B cell (primary cell): Measurements from ENCODE around the gene SLC5A5. TPM values are rescaled to one million over a fixed set of nuclear protein-coding genes. Genes with fewer than 3 reads are reported as not detected.

Experiments
- ATAC-seq: fragments of 200-7000 bp; cut with Tn5 transposase; one replicate; pipeline ENCODE4 v1.10.0; 2021; ENCODE audit warnings: low read depth, mild to moderate bottlenecking, moderate number of reproducible peaks, moderate library complexity
- CTCF ChIA-PET: fragments of 350-600 bp; sonication (Branson Sonifier 250); formaldehyde crosslinking; loops from one replicate; lab custom pipeline; 2021; ENCODE audit warnings: antibody characterized with exemption, inconsistent platforms; lab: Charles Lee
- POLR2A ChIA-PET: fragments of 350-600 bp; sonication (Branson Sonifier 250); formaldehyde crosslinking; loops from one replicate; lab custom pipeline; 2021; ENCODE audit warnings: antibody characterized with exemption; lab: Charles Lee
- DNase-seq: peaks from one replicate; pipeline ENCODE4 v3.0.0; 2013
- H2AFZ ChIP-seq: 2 replicates; pipeline ENCODE4 v1.6.1; 2012; ENCODE audit warnings: mild to moderate bottlenecking, low read depth, low read length; ENCODE audit not compliant: insufficient read depth, poor library complexity, severe bottlenecking
- H3K27ac ChIP-seq, 2 donors: 1 replicate in 1 of 2; 2 replicates in 1 of 2; pipeline ENCODE4 v1.5.1; 2012 to 2013; ENCODE audit warnings: low read length in 2 of 2, mild to moderate bottlenecking in 2 of 2, moderate library complexity in 1 of 2
- H3K27me3 ChIP-seq, 4 experiments: fragments of 200-600 bp in 1 of 4; sonication (generic) in 1 of 4; replicated peaks in 1 of 4; 1 replicate in 2 of 4; 2 replicates in 2 of 4; pipeline versions ENCODE4 v1.6.1 to v1.7.0; 2013 to 2016; ENCODE audit warnings: low read length in 3 of 4, mild to moderate bottlenecking in 2 of 4, mixed read lengths in 1 of 4, moderate library complexity in 1 of 4; ENCODE audit not compliant: insufficient read depth in 4 of 4, control insufficient read depth in 3 of 4; ENCODE audit errors: control extremely low read depth in 1 of 4
- H3K36me3 ChIP-seq, 2 experiments: replicated peaks in 1 of 2; 1 replicate in 1 of 2; 2 replicates in 1 of 2; pipeline versions ENCODE4 v1.6.1 to v1.7.1; 2013; ENCODE audit warnings: low read length in 1 of 2; ENCODE audit not compliant: insufficient read depth in 2 of 2, control insufficient read depth in 1 of 2; ENCODE audit errors: control extremely low read depth in 1 of 2, extremely low read depth in 1 of 2
- H3K4me1 ChIP-seq, 2 donors: fragments of 200-600 bp in 1 of 2; sonication (generic) in 1 of 2; 1 replicate in 1 of 2; 2 replicates in 1 of 2; pipeline versions ENCODE4 v1.5.1 to v1.6.1; 2013 to 2017; ENCODE audit warnings: low read length in 2 of 2; ENCODE audit not compliant: control insufficient read depth in 2 of 2, insufficient read depth in 2 of 2
- H3K4me2 ChIP-seq: replicated peaks from 2 replicates; pipeline ENCODE3; 2012; ENCODE audit warnings: mild to moderate bottlenecking, low read depth, low read length; ENCODE audit not compliant: poor library complexity, severe bottlenecking
- H3K4me3 ChIP-seq, 5 experiments: fragments of 200-600 bp in 1 of 5; sonication (generic) in 1 of 5; 1 replicate in 3 of 5; 2 replicates in 2 of 5; pipeline versions ENCODE4 v1.5.1 to v1.7.0; 2011 to 2016; ENCODE audit warnings: low read length in 4 of 5, mild to moderate bottlenecking in 4 of 5, low read depth in 2 of 5, control low read depth in 1 of 5, moderate library complexity in 1 of 5; ENCODE audit not compliant: insufficient read depth in 1 of 5; ENCODE audit errors: control extremely low read depth in 1 of 5, extremely low read depth in 1 of 5
- H3K79me2 ChIP-seq: fragments of 200-600 bp; sonication (generic); one replicate; pipeline ENCODE4 v1.6.0; 2016; ENCODE audit warnings: low read length; ENCODE audit not compliant: control insufficient read depth, insufficient read depth
- H3K9ac ChIP-seq: fragments of 200-600 bp; sonication (generic); 2 replicates; pipeline ENCODE4 v1.6.1; 2017; ENCODE audit warnings: mild to moderate bottlenecking, low read length, moderate library complexity
- H3K9me3 ChIP-seq, 3 donors: one replicate each; pipeline versions ENCODE4 v1.6.1 to v1.7.1; 2013; ENCODE audit warnings: low read length in 2 of 3; ENCODE audit not compliant: control insufficient read depth in 2 of 3, insufficient read depth in 1 of 3; ENCODE audit errors: control extremely low read depth in 1 of 3
- H4K20me1 ChIP-seq: 2 replicates; pipeline ENCODE4 v1.6.0; 2012; ENCODE audit warnings: mild to moderate bottlenecking, low read length; ENCODE audit not compliant: insufficient read depth, control insufficient read depth, poor library complexity, severe bottlenecking
- H3K27ac Mint-ChIP-seq: one replicate; pipeline ENCODE4 v1.8.0; 2021; ENCODE audit warnings: mixed read lengths
- H3K27me3 Mint-ChIP-seq: one replicate; pipeline ENCODE4 v1.8.0; 2021; ENCODE audit warnings: mixed read lengths
- H3K4me1 Mint-ChIP-seq: one replicate; pipeline ENCODE4 v1.8.0; 2021; ENCODE audit warnings: mixed read lengths
- H3K4me3 Mint-ChIP-seq: one replicate; pipeline ENCODE4 v1.8.0; 2021; ENCODE audit warnings: mixed read lengths
- H3K9me3 Mint-ChIP-seq: one replicate; pipeline ENCODE4 v1.8.0; 2022; ENCODE audit warnings: mixed read lengths; ENCODE audit not compliant: insufficient read depth
- CTCF ChIP-seq: fragments of 200-600 bp; IDR thresholded peaks from one replicate; pipeline ENCODE4 v1.8.0; 2022; ENCODE audit warnings: antibody characterized with exemption, mild to moderate bottlenecking
- EZH2 ChIP-seq: IDR thresholded peaks from 2 replicates; pipeline ENCODE4 v1.6.1; 2012; ENCODE audit warnings: borderline replicate concordance, low read depth, mild to moderate bottlenecking, moderate library complexity, low read length; ENCODE audit not compliant: insufficient read depth, poor library complexity, severe bottlenecking
- WGBS: methylation state at CpG from one replicate; pipeline ENCODE4 v1.1.5; 2013; ENCODE audit warnings: missing lambda C conversion rate; ENCODE audit not compliant: insufficient coverage; 5-methylcytosine and 5-hydroxymethylcytosine counted together
- intact Hi-C: fragments of 100-400 bp; cut with micrococcal nuclease; formaldehyde crosslinking; loops from one replicate; pipeline ENCODE4 v1.10.0; 2022
- polyA plus RNA-seq: library from polyadenylated mRNA; depleted of rRNA; stranded (reverse); fragments of >200 nt; gene quantifications from 2 replicates; pipeline ENCODE4 v1.2.3, GENCODE V29; 2012
- total RNA-seq, 2 donors: library from RNA; stranded (reverse); fragments of 120-200 nt in 1 of 2; gene quantifications; 1 replicate in 1 of 2; 2 replicates in 1 of 2; pipeline versions ENCODE4 v1.2.3 to v1.2.4, GENCODE V29; 2013 to 2022

SLC5A5 gene
- total and polyA plus RNA-seq, 2 donors (not counting 1 experiment from before 2014, with no cell fraction given): 0.07 to 0.40 TPM

GRCh38 chr19:17942181-17942580 is 70.4 kb downstream of the SLC5A5 start:
- no peaks in the 10 kb centered on the region for H4K20me1 ChIP-seq
- no peak overlapping the region for H3K4me3 ChIP-seq
- WGBS: 97% methylated on average over 17 of the region's 17 CpGs
- H3K27ac Mint-ChIP-seq: no peak overlapping the region
- no peaks in the 10 kb centered on the region for H3K9me3 Mint-ChIP-seq
- H3K4me1 Mint-ChIP-seq: peaks cover 16% of the 10 kb centered on the region
- no peaks in the 10 kb centered on the region for H3K27me3 ChIP-seq
- intact Hi-C loops: no loop called here
- H3K9me3 ChIP-seq: no peaks in the 10 kb centered on the region
- H3K79me2 ChIP-seq: peaks cover 9% of the 10 kb centered on the region
- CTCF ChIA-PET: interaction anchor here (0.5 to 8.7 kb wide), 4 partner anchors 9 to 145 kb away, joined by 3 to 117 read pairs (median 27); partner anchors contain the start of genes CCDC124 and IL12RB1
- H2AFZ ChIP-seq: no peak overlapping the region
- POLR2A ChIA-PET: interaction anchor here (1.1 kb wide), 1 partner anchor 9 kb away, joined by 3 read pairs; no protein-coding TSS in a partner anchor
- DNase-seq (peak; percentile 18), ATAC-seq (no peak)
- H3K4me1 ChIP-seq: peaks cover 6 to 17% of the 10 kb centered on the region in 2 donors
- H3K36me3 ChIP-seq: peaks cover 0 to 16% of the 10 kb centered on the region in 2 experiments
- no peak overlapping the region for H3K9ac ChIP-seq
- H3K27ac ChIP-seq: no peak overlapping the region
- H3K27me3 Mint-ChIP-seq: no peaks in the 10 kb centered on the region
- TF ChIP-seq CTCF (no peak), EZH2 (no peak)
- no peak overlapping the region for H3K4me3 Mint-ChIP-seq
- no peak overlapping the region for H3K4me2 ChIP-seq

- no peak overlapping the region for H3K4me3 Mint-ChIP-seq
- H2AFZ ChIP-seq: no peak overlapping the region
- intact Hi-C loops: no loop called here
- H3K9me3 ChIP-seq: no peaks in the 10 kb centered on the region
- no peaks in the 10 kb centered on the region for H3K27me3 Mint-ChIP-seq
- H3K27ac ChIP-seq: no peak overlapping the region
- CTCF ChIA-PET: interaction anchor here (0.5 to 8.7 kb wide), 4 partner anchors 9 to 144 kb away, joined by 3 to 117 read pairs (median 27); partner anchors contain the start of genes CCDC124 and IL12RB1
- no peaks in the 10 kb centered on the region for H3K9me3 Mint-ChIP-seq
- DNase-seq (peak; percentile 17), ATAC-seq (no peak)
- H3K4me3 ChIP-seq: no peak overlapping the region
- H3K27ac Mint-ChIP-seq: no peak overlapping the region
- H4K20me1 ChIP-seq: no peaks in the 10 kb centered on the region
- TF ChIP-seq EZH2 (no peak), CTCF (no peak)
- WGBS: 97% methylated on average over 35 of the region's 41 CpGs
- H3K36me3 ChIP-seq: peaks cover 0 to 16% of the 10 kb centered on the region in 2 experiments
- peaks cover 9 to 21% of the 10 kb centered on the region in 2 donors for H3K4me1 ChIP-seq
- POLR2A ChIA-PET: interaction anchor here (0.5 to 1.1 kb wide), 2 partner anchors 9 to 159 kb away, joined by 3 read pairs; no protein-coding TSS in a partner anchor
- H3K79me2 ChIP-seq: peaks cover 9% of the 10 kb centered on the region
- H3K4me1 Mint-ChIP-seq: peaks cover 20% of the 10 kb centered on the region
- H3K4me2 ChIP-seq: no peak overlapping the region
- H3K27me3 ChIP-seq: no peaks in the 10 kb centered on the region
- H3K9ac ChIP-seq: no peak overlapping the region
Measured at GRCh38 chr19:17942582-17943273, 71.0 kb downstream of the SLC5A5 start.
